Measurements from ENCODE around the gene PPARA.

Gene PPARA

GRCh38 chr22:46212195-46212594 lies 61.9 kb downstream of the PPARA start:
- DNase-seq (ENCODE audit: low spot score), result no peak

DNA sequence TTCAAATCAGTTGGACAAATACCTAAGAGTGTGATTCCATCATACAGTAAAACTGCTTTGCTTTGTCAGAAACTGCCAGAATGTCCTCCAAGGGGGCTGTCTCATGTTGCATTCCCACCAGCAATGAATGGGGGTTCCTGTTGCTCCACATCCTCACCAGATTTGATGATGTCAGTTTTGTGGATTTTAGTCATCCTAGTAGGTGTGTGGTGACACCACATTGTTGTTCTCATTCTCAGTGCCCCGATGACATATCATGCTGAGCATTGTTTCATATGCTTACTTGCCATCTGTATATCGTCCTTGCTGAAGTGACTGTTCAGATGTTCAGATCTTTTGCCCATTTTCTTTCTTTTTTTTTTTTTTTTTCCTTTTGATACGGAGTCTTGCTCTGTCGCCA lies 62.7 kb downstream of the PPARA start:
- no peak for DNase-seq (ENCODE audit: low spot score)

DNA sequence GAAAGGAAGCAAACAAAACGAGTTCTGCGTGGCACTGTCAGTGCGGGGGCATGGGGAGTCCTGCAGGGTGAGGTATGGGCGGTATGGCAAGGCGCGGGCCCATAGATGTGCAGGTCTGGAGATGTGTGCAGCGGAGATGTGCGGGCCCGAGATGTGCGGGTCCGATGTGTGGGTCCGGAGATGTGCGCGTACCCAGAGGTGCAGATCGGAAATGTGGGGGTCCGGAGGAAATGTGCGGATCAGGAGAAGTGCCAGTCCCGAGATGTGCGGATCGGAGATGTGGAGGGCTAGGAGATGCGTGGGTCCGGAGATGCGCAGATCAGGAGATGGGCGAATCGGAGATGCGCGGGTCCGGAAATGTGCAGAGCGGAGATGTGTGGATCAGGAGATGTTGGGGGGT lies 63.8 kb downstream of the PPARA start:
- no peak for DNase-seq (ENCODE audit: low spot score)

DNA sequence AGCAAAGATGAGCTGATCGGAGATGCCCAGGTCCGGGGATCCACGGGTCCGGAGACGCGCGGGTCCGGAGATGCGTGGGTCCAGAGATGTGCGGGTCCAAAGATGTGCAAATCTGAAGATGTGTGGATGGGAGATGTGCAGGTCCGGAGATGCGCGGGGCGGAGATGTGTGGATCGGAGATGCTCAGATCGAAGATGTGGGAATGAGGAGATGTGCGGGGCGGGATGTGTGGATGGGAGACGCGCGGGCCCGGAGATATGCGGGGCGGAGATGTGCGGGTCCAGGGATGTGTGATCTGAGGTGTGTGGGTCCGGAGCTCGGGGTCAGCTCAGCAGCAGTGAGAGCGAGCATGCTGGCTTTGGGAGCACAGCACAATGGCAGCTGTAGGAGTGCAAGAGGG lies 64.3 kb downstream of the PPARA start:
- DNase-seq (ENCODE audit: low spot score), result no peak

- DNase-seq (ENCODE audit: low spot score), result no peak
Observed at GRCh38 chr22:46219636-46220035, 69.3 kb downstream of the PPARA start.

DNA sequence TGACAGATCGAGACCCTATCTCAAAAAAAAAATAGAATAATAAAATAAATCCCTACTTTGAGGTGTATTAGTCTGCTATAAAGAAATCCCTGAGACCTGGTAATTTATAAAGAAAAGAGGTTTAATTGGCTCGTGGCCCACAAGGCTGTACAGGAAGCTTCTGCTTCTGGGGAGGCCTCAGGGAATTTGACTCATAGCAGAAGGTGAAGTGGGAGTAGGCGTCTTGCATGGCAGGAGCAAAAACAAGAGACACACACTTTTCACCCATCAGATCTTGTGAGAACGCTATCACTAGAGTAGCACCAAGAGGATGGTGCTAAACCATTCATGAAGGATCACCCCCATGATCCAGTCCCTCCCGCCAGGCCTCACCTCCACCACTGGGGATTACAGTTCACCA lies 70.6 kb downstream of the PPARA start:
- DNase-seq (ENCODE audit: low spot score), result no peak

DNA sequence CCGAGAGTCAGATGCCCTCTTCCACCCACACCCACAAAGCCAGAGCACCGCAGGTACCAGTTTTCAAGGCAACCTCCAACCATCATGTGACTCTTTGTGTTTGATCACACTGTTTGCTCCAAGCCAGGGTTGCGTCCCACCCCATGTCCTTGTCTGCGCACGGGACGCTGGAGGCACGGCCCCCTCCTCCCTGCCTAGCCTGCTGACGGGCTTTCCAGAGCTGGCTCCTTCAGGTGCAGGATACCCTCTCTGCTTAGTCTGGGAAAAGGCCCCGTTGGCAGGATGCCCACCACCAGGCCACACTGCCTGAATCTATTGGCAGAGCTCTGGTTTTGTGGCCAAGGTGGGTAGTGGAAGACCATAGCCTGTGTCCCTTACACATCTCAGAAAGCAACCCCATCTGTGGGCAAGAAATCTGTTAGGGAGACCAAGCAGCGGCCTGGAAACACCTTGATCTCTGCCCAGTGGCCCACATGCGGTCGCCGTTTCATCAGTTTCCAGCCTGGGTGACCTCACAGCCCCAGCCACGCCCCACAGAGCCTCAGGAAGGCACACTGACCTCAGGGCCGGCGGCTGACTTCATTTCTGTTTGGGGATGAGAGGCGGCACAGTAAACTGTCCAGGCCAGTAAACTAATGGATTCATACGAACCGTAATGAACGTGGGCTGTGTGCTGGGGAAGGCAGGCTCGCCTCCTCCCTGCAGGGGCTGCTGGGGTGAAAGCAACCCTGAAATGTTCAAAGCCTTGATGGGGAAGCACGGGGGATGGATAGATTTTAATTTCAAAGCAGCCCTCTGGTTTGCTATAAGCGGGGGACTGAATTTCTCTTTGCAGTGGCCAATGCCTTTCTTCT lies 73.9 kb downstream of the PPARA start:
- DNase-seq (ENCODE audit: low spot score), result no peak

DNA sequence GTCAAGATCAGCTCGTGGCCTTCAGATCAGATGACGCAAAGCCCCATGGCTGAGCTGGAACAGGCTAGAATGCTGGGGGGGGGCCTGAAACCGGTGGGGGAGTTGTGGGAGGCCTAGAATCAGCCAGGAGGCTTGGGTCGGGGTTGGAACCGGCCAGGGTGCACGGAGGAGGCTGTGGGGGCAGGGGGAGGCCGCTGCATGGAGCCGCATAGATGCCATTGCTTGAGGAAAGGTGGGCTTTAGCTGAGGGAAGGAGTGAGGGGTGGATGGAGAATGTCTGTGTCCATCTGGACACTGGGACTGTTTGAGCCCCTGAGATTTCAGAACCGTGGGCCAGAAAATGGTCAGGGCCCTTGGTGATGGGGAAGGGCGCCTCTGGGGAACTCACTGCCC lies 74.6 kb downstream of the PPARA start:
- no peak for DNase-seq (ENCODE audit: low spot score)

- DNase-seq (ENCODE audit: low spot score), result no peak
Observed at GRCh38 chr22:46225631-46226030, 75.3 kb downstream of the PPARA start.

DNA sequence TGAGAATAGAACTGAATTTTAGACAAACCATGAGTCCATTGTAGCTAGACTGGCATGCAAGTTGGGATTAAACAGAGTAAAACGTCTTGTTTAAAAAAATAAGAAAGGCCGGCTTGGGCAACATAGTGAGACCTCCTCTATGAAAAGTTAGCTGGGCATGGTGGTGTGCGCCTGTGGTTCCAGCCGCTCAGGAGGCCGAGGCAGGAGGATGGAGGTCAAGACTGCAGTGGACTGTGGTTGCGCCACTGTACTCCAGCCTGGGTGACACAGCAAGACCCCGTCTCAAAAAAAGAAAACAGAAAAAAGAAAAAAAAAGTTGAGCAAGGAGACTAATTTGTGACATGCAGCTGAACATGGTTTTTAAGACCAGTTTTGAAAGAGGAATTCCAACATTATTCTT lies 76.3 kb downstream of the PPARA start:
- no peak for DNase-seq (ENCODE audit: low spot score)

- no peak for DNase-seq (ENCODE audit: low spot score)
Observed at GRCh38 chr22:46229701-46230100, 79.4 kb downstream of the PPARA start.

- no peak for DNase-seq (ENCODE audit: low spot score)
Observed at GRCh38 chr22:46230262-46230901, 80.1 kb downstream of the PPARA start.

DNA sequence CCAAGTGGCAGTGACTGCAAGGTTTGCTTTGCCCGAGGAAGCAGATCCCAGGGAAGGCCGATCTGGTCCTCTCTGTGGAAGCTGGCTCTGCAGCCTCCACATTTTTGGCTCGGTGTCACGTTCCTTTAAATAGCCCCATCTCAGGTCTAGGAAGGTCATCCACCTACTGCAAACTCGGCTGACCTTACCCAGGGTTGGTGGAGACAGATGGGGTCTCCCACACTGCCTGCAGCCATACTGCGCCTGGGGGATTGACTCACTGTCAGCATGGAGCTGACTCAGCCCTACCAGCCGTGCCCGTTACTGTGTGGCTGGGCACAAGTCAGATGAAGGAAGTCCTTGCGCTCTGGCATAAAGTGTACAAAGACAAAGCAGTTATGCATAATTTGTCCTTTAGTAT lies 82.9 kb downstream of the PPARA start:
- DNase-seq (ENCODE audit: low spot score), result no peak

- DNase-seq (ENCODE audit: low spot score), result no peak
Observed at GRCh38 chr22:46234969-46235368, 84.6 kb downstream of the PPARA start.

DNA sequence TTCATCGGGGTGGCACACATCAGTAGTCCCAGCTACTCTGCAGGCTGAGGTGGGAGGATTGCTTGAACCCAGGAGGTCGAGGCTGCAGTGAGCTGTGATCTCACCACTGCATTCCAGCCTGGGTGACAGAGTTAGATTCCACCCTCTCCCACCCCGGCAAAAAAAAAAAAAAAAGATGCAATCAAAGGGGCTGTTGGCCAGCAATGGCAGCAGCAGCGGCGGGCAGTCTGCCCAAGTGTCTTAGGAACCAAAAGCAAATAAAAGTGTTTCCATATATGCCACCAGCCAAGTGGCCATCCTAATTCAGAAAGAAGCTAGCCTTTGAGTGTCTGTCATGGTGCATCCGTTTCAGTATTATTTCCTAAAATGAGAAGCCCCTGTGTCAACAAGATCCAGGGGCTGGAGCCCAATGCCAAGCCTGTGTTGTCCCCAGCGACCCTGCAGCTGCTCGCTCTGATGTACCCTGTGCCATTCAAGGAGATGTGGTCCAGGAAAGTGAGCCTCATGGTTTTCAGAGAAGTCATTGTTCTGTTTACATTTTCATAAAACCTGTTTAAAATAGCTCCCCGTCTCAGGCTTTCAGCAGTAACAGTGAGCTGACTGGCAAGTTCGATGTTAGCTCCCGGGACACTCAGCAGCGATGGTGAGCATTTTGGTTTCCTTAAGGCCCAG lies 87.3 kb downstream of the PPARA start:
- DNase-seq (ENCODE audit: low spot score), result no peak

GRCh38 chr22:46238541-46238940 lies 88.2 kb downstream of the PPARA start:
- DNase-seq (ENCODE audit: low spot score), result no peak

DNA sequence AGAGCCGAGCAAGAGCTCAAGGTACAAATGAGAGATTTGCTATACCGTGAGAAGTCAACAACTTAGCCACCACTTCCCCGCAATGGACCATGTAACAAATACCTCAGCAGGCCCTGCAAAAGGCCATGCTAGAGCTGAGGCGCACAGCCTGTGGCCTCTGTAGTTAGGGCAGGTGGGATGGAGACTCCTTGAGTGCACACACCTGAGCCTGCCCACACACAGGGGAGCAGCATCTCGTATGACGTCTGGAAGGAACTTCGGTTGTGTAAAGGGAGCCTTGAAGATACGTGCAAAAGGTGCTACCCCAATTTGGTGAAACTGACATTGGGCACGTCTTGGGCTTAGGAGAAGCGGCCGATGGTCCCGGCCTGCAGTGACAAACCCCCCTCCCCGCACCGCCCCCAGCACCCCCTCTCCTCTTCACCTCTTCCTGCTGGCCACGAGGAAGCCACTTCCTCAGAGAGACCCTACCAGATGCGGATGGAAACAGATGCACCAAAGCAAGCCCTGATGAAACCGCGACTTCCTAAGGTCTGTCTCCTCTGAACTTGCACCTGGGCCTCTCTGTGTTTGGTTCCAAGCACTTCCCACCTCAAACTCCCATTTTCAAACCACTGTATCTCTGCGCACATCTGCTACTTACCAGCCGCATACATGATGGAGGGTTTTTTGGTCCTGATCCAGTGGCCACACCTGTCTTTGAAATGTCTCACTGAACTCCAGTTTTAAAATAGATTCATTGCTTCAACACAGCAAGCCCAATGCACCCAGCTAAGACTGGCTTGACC lies 89.1 kb downstream of the PPARA start:
- no peak for DNase-seq (ENCODE audit: low spot score)

DNA sequence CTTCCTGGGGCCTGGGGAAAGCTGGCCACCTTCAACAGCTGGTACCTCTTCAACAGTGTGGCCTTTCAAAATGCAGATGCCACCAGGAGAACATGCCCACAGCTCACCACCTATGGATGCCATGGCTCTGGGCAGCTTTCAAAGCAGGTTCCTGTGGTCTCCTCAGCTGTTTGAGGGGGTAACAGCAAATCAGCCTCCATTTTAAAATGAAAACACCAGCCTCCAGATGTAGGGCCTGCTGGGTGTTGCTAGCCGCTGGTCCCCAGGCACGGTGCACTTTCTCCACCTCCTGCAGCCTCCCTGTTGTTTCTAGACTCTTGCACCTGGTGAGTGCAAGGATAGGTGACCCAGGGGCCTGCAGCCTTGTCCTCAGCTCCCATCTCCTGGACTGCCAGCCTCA lies 89.7 kb downstream of the PPARA start:
- DNase-seq (ENCODE audit: low spot score), result no peak

DNA sequence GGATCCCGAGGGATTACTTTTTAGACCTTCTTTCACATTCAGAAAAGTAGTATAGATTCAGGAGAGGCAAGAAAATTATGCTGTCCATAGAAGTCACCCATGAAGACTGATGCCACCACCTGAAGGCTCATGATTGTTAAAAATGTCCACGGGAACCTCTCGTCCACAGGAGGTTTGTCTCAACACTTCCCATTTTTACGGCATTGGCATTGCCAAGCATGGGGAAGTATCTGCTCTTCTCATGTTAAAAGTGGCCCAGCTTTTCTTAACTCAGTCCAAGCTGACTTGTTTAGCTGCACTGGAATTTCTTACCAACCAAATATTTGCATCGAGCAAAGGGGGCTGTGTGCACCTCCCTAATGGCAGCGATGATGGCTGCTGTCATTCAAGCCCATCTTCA lies 90.2 kb downstream of the PPARA start:
- DNase-seq (ENCODE audit: low spot score), result no peak

DNA sequence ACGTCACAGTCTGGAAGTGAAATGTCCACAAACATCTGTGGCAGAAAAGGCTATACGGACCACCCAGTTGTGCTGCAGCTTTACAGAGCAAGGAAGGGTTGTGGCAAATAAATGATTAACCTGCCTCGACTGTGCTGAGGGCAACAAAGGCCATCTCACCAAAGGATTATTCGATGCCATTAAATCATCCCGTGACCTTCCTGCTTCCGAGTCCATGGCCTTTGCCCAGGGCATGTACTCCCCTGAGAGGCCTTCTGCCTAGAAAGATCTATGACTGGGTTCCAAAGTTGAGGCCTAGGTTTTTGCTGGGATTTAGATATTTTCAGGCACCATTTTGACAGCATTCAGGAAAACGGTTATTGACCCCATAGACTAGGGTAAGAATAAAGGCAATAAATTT lies 90.6 kb downstream of the PPARA start:
- no peak for DNase-seq (ENCODE audit: low spot score)

GRCh38 chr22:46241396-46242007 lies 91.2 kb downstream of the PPARA start:
- DNase-seq (ENCODE audit: low spot score), result no peak

GRCh38 chr22:46242076-46242475 lies 91.8 kb downstream of the PPARA start:
- DNase-seq (ENCODE audit: low spot score), result no peak
